VCaP (cell line): ENCODE data around the gene COLEC12.
A peak's percentile ranks its signal among the peaks of the same experiment; 100 is the strongest.

Source experiments
- H3K27ac ChIP-seq: fragments of 450-650 bp; 2 replicates; pipeline ENCODE4 v1.5.1; 2017
- CTCF ChIP-seq: fragments of 450-650 bp; conservative IDR thresholded peaks from 2 replicates; pipeline ENCODE4 v1.5.1; 2017; ENCODE audit warnings: mild to moderate bottlenecking, moderate library complexity

COLEC12 gene

GRCh38 chr18:302097-302496, 198.4 kb downstream of the COLEC12 start:
- no peak for TF ChIP-seq CTCF

GRCh38 chr18:297936-298335, 202.6 kb downstream of the COLEC12 start:
- H3K27ac ChIP-seq = no peak overlapping the region; the same call in 1 of the 2 replicates
- TF ChIP-seq CTCF = no peak

More at GRCh38 chr18:302097-302496, 198.4 kb downstream of the COLEC12 start:
- peak overlapping the region; percentile 80 for H3K27ac ChIP-seq

GRCh38 chr18:295756-296490, 204.6 kb downstream of the COLEC12 start:
- TF ChIP-seq CTCF = no peak
- no peak overlapping the region; the same call in 1 of the 2 replicates for H3K27ac ChIP-seq

- no peak for TF ChIP-seq CTCF
- H3K27ac ChIP-seq = peak overlapping the region; percentile 86; the same call in 1 of the 2 replicates
Observed at GRCh38 chr18:294566-294965, 205.9 kb downstream of the COLEC12 start.

GRCh38 chr18:293536-293935, 207.0 kb downstream of the COLEC12 start:
- TF ChIP-seq CTCF = 0 out of 2 replicates have a peak, but pooled peaks have one; percentile 19
- H3K27ac ChIP-seq = peak overlapping the region; percentile 86

GRCh38 chr18:292271-292670, 208.2 kb downstream of the COLEC12 start:
- peak; percentile 30; the same call in 1 of the 2 replicates for TF ChIP-seq CTCF
- H3K27ac ChIP-seq = peak overlapping the region; percentile 86

GRCh38 chr18:289970-290369, 210.5 kb downstream of the COLEC12 start:
- H3K27ac ChIP-seq = peak overlapping the region; percentile 10; the same call in 1 of the 2 replicates

- no peak for TF ChIP-seq CTCF
- peak overlapping the region; percentile 10; the same call in 1 of the 2 replicates for H3K27ac ChIP-seq
Observed at GRCh38 chr18:289026-289425, 211.5 kb downstream of the COLEC12 start.
